Panc1 (cell line): Measurements from ENCODE around the gene COLEC11. TPM values are rescaled to one million over a fixed set of nuclear protein-coding genes. Genes with fewer than 3 reads are reported as not detected.

Experiments used
- ATAC-seq: fragments of 200-7000 bp; cut with Tn5 transposase; 2 replicates; pipeline ENCODE4 v1.9.1; 2020; ENCODE audit warnings: mild to moderate bottlenecking, moderate library complexity
- BruUV-seq: library from RNA; stranded (reverse); fragments of 400-500 nt; replicated peaks from 2 replicates; lab custom pipeline; 2021; lab: Mats Ljungman, UMichigan
- CTCF ChIA-PET: fragments of 300-600 bp; sonication (Branson Sonifier 250); formaldehyde crosslinking; loops from one replicate; lab custom pipeline; 2022; ENCODE audit warnings: antibody characterized with exemption; lab: Charles Lee
- POLR2A ChIA-PET: fragments of 300-600 bp; sonication (Branson Sonifier 250); formaldehyde crosslinking; loops from one replicate; lab custom pipeline; 2022; ENCODE audit warnings: antibody characterized with exemption; lab: Charles Lee
- DNase-seq: peaks from one replicate; pipeline ENCODE4 v3.0.0-alpha.2; 2010; ENCODE audit warnings: low read depth, low spot score
- H3K27ac ChIP-seq: 2 replicates; pipeline ENCODE4 v1.5.1; 2011; ENCODE audit warnings: mild to moderate bottlenecking, low read length, inconsistent platforms
- H3K27me3 ChIP-seq: fragments of 200-500 bp; sonication (Bioruptor generic); 2 replicates; pipeline ENCODE4 v1.6.0; 2014; ENCODE audit warnings: low read length, inconsistent platforms; ENCODE audit not compliant: control insufficient read depth, insufficient read depth
- H3K36me3 ChIP-seq: fragments of 200-500 bp; sonication (Bioruptor generic); 2 replicates; pipeline ENCODE4 v1.5.1; 2014; ENCODE audit warnings: inconsistent platforms, mild to moderate bottlenecking, low read length, moderate library complexity; ENCODE audit not compliant: control insufficient read depth, insufficient read depth
- H3K4me1 ChIP-seq: 2 replicates; pipeline ENCODE4 v1.5.1; 2011; ENCODE audit warnings: inconsistent platforms, mild to moderate bottlenecking, low read length, moderate library complexity; ENCODE audit not compliant: control insufficient read depth, insufficient read depth
- H3K4me3 ChIP-seq, 2 experiments: 2 replicates each; pipeline ENCODE4 v1.5.1; 2011 to 2012; ENCODE audit warnings: low read depth in 2 of 2, low read length in 2 of 2, mild to moderate bottlenecking in 2 of 2, inconsistent platforms in 1 of 2, moderate library complexity in 1 of 2
- H3K9me3 ChIP-seq: fragments of 200-500 bp; sonication (Bioruptor generic); 2 replicates; pipeline ENCODE4 v1.5.1; 2014; ENCODE audit warnings: low read depth, mild to moderate bottlenecking, inconsistent platforms, low read length, moderate library complexity; ENCODE audit not compliant: control insufficient read depth, insufficient read depth
- POLR2AphosphoS5 ChIP-seq: IDR thresholded peaks from 2 replicates; pipeline ENCODE4 v1.6.1; 2012; ENCODE audit warnings: mild to moderate bottlenecking, low read depth, low read length, moderate library complexity
- SIN3A ChIP-seq: IDR thresholded peaks from 2 replicates; pipeline ENCODE4 v1.6.1; 2012; ENCODE audit warnings: low read depth, mild to moderate bottlenecking, low read length, moderate library complexity, borderline replicate concordance; ENCODE audit not compliant: insufficient read depth
- TCF7L2 ChIP-seq: IDR thresholded peaks from 2 replicates; pipeline ENCODE4 v1.6.1; 2011; ENCODE audit warnings: mild to moderate bottlenecking, low read depth, low read length, inconsistent platforms
- in situ Hi-C: cut with HindIII; loops from 2 replicates; pipeline ENCODE4 v1.10.0; 2016; ENCODE audit warnings: low sequenced_read_pairs, low pct_unique_long_range_greater_than_20kb
- intact Hi-C: fragments of 100-400 bp; cut with micrococcal nuclease; formaldehyde crosslinking; loops from one replicate; pipeline ENCODE4 v1.10.0; 2022; ENCODE audit not compliant: unreplicated experiment
- total RNA-seq: library from RNA; stranded (reverse); gene quantifications from one replicate; pipeline ENCODE4 v1.2.1, GENCODE V29; 2021; ENCODE audit not compliant: unreplicated experiment
- TF ChIP-seq, protein P1 (sequence below), 2 experiments: IDR thresholded peaks; 2 replicates each; pipeline ENCODE4 v1.6.1; 2011 to 2012; ENCODE audit warnings: low read depth in 2 of 2, control low read depth in 1 of 2, low read length in 1 of 2, mild to moderate bottlenecking in 1 of 2, moderate library complexity in 1 of 2; ENCODE audit not compliant: insufficient read depth in 1 of 2
- TF ChIP-seq, protein P2 (sequence below): fragments of 450-650 bp; IDR thresholded peaks from 2 replicates; pipeline ENCODE4 v1.5.1; 2017; ENCODE audit warnings: mild to moderate bottlenecking

Gene COLEC11
- total RNA-seq, 1 experiment from 2014 or later = 0.31 TPM

GRCh38 chr2:3670376-3670775 is 75.5 kb downstream of the COLEC11 start:
- ATAC-seq = no peak
- in situ Hi-C loops = no loop called here
- H3K27me3 ChIP-seq = peaks cover 4% of the 10 kb centered on the region; the same call in 1 of the 2 replicates

GRCh38 chr2:3670941-3671340 is 76.0 kb downstream of the COLEC11 start:
- TF ChIP-seq TCF7L2 (no peak), POLR2AphosphoS5 (no peak)
- no peak overlapping the region for H3K27ac ChIP-seq
- POLR2A ChIA-PET = no interaction called here
- H3K36me3 ChIP-seq = no peaks in the 10 kb centered on the region
- no peak for DNase-seq
- ATAC-seq = no peak
- in situ Hi-C loops = no loop called here
- no peaks in the 10 kb centered on the region for H3K4me1 ChIP-seq
- intact Hi-C loops = no loop called here
- no TSS peak for BruUV-seq
- H3K4me3 ChIP-seq = no peak overlapping the region
- CTCF ChIA-PET = no interaction called here
- H3K27me3 ChIP-seq = peaks cover 4% of the 10 kb centered on the region; the same call in 1 of the 2 replicates
- no peaks in the 10 kb centered on the region for H3K9me3 ChIP-seq

More at GRCh38 chr2:3670376-3670775, 75.5 kb downstream of the COLEC11 start:
- H3K36me3 ChIP-seq = no peaks in the 10 kb centered on the region
- no peak overlapping the region for H3K27ac ChIP-seq
- TF ChIP-seq, protein P1, sequence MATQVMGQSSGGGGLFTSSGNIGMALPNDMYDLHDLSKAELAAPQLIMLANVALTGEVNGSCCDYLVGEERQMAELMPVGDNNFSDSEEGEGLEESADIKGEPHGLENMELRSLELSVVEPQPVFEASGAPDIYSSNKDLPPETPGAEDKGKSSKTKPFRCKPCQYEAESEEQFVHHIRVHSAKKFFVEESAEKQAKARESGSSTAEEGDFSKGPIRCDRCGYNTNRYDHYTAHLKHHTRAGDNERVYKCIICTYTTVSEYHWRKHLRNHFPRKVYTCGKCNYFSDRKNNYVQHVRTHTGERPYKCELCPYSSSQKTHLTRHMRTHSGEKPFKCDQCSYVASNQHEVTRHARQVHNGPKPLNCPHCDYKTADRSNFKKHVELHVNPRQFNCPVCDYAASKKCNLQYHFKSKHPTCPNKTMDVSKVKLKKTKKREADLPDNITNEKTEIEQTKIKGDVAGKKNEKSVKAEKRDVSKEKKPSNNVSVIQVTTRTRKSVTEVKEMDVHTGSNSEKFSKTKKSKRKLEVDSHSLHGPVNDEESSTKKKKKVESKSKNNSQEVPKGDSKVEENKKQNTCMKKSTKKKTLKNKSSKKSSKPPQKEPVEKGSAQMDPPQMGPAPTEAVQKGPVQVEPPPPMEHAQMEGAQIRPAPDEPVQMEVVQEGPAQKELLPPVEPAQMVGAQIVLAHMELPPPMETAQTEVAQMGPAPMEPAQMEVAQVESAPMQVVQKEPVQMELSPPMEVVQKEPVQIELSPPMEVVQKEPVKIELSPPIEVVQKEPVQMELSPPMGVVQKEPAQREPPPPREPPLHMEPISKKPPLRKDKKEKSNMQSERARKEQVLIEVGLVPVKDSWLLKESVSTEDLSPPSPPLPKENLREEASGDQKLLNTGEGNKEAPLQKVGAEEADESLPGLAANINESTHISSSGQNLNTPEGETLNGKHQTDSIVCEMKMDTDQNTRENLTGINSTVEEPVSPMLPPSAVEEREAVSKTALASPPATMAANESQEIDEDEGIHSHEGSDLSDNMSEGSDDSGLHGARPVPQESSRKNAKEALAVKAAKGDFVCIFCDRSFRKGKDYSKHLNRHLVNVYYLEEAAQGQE (IDR thresholded peaks at IDR 0.05; ENCODE audit: insufficient read depth in 1 of 2, low read depth in 2 of 2, low read length in 1 of 2) = no peak
- TF ChIP-seq, protein P2, sequence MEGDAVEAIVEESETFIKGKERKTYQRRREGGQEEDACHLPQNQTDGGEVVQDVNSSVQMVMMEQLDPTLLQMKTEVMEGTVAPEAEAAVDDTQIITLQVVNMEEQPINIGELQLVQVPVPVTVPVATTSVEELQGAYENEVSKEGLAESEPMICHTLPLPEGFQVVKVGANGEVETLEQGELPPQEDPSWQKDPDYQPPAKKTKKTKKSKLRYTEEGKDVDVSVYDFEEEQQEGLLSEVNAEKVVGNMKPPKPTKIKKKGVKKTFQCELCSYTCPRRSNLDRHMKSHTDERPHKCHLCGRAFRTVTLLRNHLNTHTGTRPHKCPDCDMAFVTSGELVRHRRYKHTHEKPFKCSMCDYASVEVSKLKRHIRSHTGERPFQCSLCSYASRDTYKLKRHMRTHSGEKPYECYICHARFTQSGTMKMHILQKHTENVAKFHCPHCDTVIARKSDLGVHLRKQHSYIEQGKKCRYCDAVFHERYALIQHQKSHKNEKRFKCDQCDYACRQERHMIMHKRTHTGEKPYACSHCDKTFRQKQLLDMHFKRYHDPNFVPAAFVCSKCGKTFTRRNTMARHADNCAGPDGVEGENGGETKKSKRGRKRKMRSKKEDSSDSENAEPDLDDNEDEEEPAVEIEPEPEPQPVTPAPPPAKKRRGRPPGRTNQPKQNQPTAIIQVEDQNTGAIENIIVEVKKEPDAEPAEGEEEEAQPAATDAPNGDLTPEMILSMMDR = no peak
- TF ChIP-seq POLR2AphosphoS5 (no peak), TCF7L2 (no peak), SIN3A (no peak)
- BruUV-seq = no TSS peak
- ChIA-PET CTCF (no interaction called here), POLR2A (no interaction called here)
- H3K9me3 ChIP-seq = no peaks in the 10 kb centered on the region
- intact Hi-C loops = no loop called here
- H3K4me1 ChIP-seq = no peaks in the 10 kb centered on the region
- H3K4me3 ChIP-seq = no peak overlapping the region
- no peak for DNase-seq

DNA sequence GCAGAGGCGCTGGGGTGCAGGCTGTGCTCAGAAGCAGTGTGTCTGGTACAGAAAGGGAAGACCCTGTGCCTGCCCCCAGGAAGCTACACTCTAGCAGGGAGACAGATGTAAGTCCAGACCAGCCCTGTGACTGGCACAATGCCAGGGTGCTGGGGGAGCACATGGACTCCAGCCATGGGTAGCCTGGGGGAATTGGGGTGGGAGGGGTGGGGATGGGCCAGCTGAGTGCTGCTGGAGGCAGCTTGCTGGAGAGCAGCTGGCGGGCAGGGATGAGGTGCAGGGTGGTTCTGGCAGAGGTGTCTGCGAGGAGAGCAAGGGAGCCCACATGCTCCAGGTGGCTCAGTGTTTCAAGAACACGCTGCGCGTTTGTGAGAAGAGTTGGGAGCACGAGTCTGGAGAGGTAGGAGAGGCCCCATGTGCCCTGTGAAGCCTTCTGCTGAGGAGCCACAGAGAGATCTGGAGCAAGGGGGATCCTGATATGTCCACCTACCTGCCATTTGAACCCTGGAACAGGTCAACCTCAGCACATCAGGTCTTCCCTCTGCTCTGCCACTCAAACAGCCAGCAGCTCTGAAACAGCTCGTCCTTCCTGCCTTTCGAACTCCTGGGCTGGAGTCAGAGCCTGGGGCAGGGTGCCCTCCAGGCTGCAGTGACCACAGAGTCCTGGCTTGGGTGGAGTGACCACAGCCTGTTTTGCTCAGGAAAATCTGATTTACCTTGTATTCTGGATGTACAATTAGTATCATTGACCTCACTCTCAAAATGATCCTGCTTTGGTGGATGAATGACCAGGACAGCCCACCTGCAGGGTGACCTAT is 78.2 kb downstream of the COLEC11 start:
- peaks cover 4% of the 10 kb centered on the region; the same call in 1 of the 2 replicates for H3K27me3 ChIP-seq
- H3K9me3 ChIP-seq = no peaks in the 10 kb centered on the region
- ATAC-seq = 0 out of 2 replicates have a peak, but pooled peaks have one; percentile 39
- ChIA-PET POLR2A (no interaction called here), CTCF (no interaction called here)
- DNase-seq = no peak
- no peak for TF ChIP-seq POLR2AphosphoS5
- TF ChIP-seq TCF7L2 = no peak
- no peak for TF ChIP-seq SIN3A
- TF ChIP-seq, protein P2 = no peak
- TF ChIP-seq, protein P1 (IDR thresholded peaks at IDR 0.05; ENCODE audit: insufficient read depth in 1 of 2, low read depth in 2 of 2, low read length in 1 of 2) = no peak
- BruUV-seq = no TSS peak
- H3K4me3 ChIP-seq = no peak overlapping the region
- no peaks in the 10 kb centered on the region for H3K4me1 ChIP-seq
- in situ Hi-C loops (no loop called here), intact Hi-C loops (no loop called here)
- no peak overlapping the region for H3K27ac ChIP-seq
- no peaks in the 10 kb centered on the region for H3K36me3 ChIP-seq
